Pons (tissue), 1 donor: Measurements from ENCODE around the gene AMIGO1.

Source experiments
- DNase-seq: peaks from one replicate; pipeline ENCODE4 v3.0.0-alpha.2; 2016; ENCODE audit warnings: low spot score

AMIGO1 gene

GRCh38 chr1:109509176-109510134, at the start of gene AMIGO1:
TSS of gene AMIGO1 (minus strand) at chr1:109509727. CDS start at chr1:109508912, 815 bp downstream.
- DNase-seq, result no peak

- DNase-seq, result no peak
These were observed 48.0 kb upstream of the AMIGO1 start for GRCh38 chr1:109557520-109557919.

- DNase-seq, result no peak
These were observed 47.0 kb upstream of the AMIGO1 start for GRCh38 chr1:109556563-109556962.

GRCh38 chr1:109548321-109549267, 39.1 kb upstream of the AMIGO1 start, which contains the start of gene GNAI3:
TSS of gene GNAI3 (plus strand) at chr1:109548615. CDS start at chr1:109548721, 106 bp downstream.
- peak; percentile 98 for DNase-seq

- DNase-seq, result peak; percentile 47
These were observed 38.2 kb upstream of the AMIGO1 start for GRCh38 chr1:109547463-109548320.

- peak; percentile 96 for DNase-seq
These were observed 37.0 kb upstream of the AMIGO1 start for GRCh38 chr1:109546311-109547109.

- no peak for DNase-seq
These were observed 34.6 kb upstream of the AMIGO1 start for GRCh38 chr1:109543988-109544735.

- no peak for DNase-seq
These were observed 33.9 kb upstream of the AMIGO1 start for GRCh38 chr1:109543283-109543987.

- DNase-seq, result no peak
These were observed 33.1 kb upstream of the AMIGO1 start for GRCh38 chr1:109542657-109543056.

- DNase-seq, result no peak
These were observed 31.6 kb upstream of the AMIGO1 start for GRCh38 chr1:109541102-109541501.

- DNase-seq, result no peak
These were observed 30.1 kb upstream of the AMIGO1 start, which contains the start of gene GPR61 for GRCh38 chr1:109539676-109540075. TSS of gene GPR61 (plus strand) at chr1:109539872. CDS start at chr1:109543023, 3,151 bp downstream.

GRCh38 chr1:109538827-109539555, 29.5 kb upstream of the AMIGO1 start:
- DNase-seq, result no peak

- DNase-seq, result no peak
These were observed 28.1 kb upstream of the AMIGO1 start for GRCh38 chr1:109537450-109538178.

GRCh38 chr1:109535971-109536491, 26.5 kb upstream of the AMIGO1 start:
- peak; percentile 58 for DNase-seq

- DNase-seq, result no peak
These were observed 26.0 kb upstream of the AMIGO1 start for GRCh38 chr1:109535481-109535880.

- DNase-seq, result no peak
These were observed 24.9 kb upstream of the AMIGO1 start for GRCh38 chr1:109534307-109534858.
